ENCODE data around the gene NOL4L. TPM values are rescaled to one million over a fixed set of nuclear protein-coding genes. Genes with fewer than 3 reads are reported as not detected.
"Not testable (repeated sequence)": the region's sequence is repeated elsewhere in the genome, so short reads cannot be mapped to it uniquely, and the experiment has no call there.

Gene NOL4L
- total and polyA plus RNA-seq, 12 donors = 1.5 to 10.1 (median 5.1) TPM

DNA sequence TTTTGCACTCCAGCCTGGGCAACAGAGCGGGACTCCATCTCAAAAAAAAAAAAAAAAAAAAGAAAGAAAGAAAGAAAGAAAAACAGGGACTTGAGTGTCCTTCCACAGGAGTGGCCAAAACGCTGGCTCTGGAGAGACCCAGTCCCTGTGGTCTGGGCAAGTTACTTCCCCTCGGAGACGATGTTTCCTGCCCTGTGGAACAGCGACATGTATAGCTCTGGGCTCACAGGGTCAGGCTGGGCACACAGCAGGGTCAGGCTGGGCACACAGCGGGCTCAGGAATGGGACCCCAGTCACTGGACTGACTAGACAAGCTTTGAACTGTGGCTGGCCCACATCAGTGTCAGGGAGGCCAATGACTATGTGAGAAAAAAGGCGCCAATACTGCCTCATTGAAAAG, 116.3 kb downstream of the NOL4L start:
- Histone ChIP-seq H3K27ac (peak overlapping the region in 8 of 10 donors; percentile 67 to 94 (median 84)), H3K9me3 (no peaks in the 10 kb centered on the region), H3K27me3 (no peaks in the 10 kb centered on the region), H3K36me3 (peaks cover 0 to 18% (median 0%) of the 10 kb centered on the region in 9 donors), H3K4me1 (peaks cover 17 to 95% (median 72%) of the 10 kb centered on the region in 9 donors), H3K4me3 (no peak overlapping the region)
- DNase-seq (peak in 1 of 2 donors; percentile 4), ATAC-seq (no peak)
- intact Hi-C loops (cut with DNase I) = loop anchor here in 1 of 10 donors (10.0 kb wide), 1 partner anchor 264 kb away; the partner anchor contains the start of genes PLAGL2 and POFUT1
- WGBS, 2 donors = 80 to 88% methylated on average over 7 of the region's 7 CpGs
- TF ChIP-seq, protein P1, sequence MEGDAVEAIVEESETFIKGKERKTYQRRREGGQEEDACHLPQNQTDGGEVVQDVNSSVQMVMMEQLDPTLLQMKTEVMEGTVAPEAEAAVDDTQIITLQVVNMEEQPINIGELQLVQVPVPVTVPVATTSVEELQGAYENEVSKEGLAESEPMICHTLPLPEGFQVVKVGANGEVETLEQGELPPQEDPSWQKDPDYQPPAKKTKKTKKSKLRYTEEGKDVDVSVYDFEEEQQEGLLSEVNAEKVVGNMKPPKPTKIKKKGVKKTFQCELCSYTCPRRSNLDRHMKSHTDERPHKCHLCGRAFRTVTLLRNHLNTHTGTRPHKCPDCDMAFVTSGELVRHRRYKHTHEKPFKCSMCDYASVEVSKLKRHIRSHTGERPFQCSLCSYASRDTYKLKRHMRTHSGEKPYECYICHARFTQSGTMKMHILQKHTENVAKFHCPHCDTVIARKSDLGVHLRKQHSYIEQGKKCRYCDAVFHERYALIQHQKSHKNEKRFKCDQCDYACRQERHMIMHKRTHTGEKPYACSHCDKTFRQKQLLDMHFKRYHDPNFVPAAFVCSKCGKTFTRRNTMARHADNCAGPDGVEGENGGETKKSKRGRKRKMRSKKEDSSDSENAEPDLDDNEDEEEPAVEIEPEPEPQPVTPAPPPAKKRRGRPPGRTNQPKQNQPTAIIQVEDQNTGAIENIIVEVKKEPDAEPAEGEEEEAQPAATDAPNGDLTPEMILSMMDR (IDR thresholded peaks at IDR 0.05) = no peak

DNA sequence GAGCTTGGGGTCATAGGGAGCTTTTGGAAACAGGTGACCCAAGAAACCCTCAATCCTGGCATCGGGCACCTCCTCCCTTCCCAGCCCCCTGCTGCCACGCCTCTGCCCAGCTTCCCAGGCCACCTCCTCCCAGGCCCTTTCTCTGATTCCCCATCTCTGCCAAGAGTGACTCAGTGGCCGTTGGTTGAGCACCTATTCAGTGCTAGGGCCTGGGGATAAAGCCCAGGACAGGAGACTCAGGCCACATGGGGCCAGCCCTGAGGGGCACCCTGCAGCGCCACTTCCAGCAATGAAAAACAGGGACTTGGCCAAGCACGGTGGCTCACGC, 116.9 kb downstream of the NOL4L start:
- H3K4me1 ChIP-seq = peaks cover 15 to 95% (median 66%) of the 10 kb centered on the region in 9 donors
- 90 to 96% methylated on average over 6 of the region's 6 CpGs for WGBS, 2 donors

GRCh38 chr20:32467506-32468312, 117.4 kb downstream of the NOL4L start:
- Histone ChIP-seq H3K36me3 (peaks cover 0 to 11% (median 0%) of the 10 kb centered on the region in 9 donors), H3K4me3 (no peak overlapping the region), H3K4me1 (peaks cover 15 to 95% (median 62%) of the 10 kb centered on the region in 9 donors), H3K27ac (peak overlapping the region in 7 of 10 donors; percentile 26 to 94 (median 54)), H3K9me3 (no peaks in the 10 kb centered on the region), H3K27me3 (no peaks in the 10 kb centered on the region)
- no peak for ATAC-seq
- TF ChIP-seq, protein P1 (IDR thresholded peaks at IDR 0.05) = no peak
- WGBS, 2 donors = 91 to 92% methylated on average over 12 of the region's 12 CpGs
- intact Hi-C loops (cut with DNase I) = loop anchor here in 1 of 10 donors (10.0 kb wide), 1 partner anchor 263 kb away; the partner anchor contains the start of genes PLAGL2 and POFUT1
- DNase-seq = no peak

More for the DNA sequence above, 116.9 kb downstream of the NOL4L start:
- DNase-seq (peak in 1 of 2 donors; percentile 2), ATAC-seq (no peak)
- H3K36me3 ChIP-seq = peaks cover 0 to 16% (median 0%) of the 10 kb centered on the region in 9 donors
- intact Hi-C loops (cut with DNase I) = loop anchor here in 1 of 10 donors (10.0 kb wide), 1 partner anchor 263 kb away; the partner anchor contains the start of genes PLAGL2 and POFUT1
- no peak overlapping the region for H3K4me3 ChIP-seq
- TF ChIP-seq, protein P1 (IDR thresholded peaks at IDR 0.05) = no peak
- H3K27me3 ChIP-seq = no peaks in the 10 kb centered on the region
- H3K27ac ChIP-seq = peak overlapping the region in 7 of 10 donors; percentile 22 to 94 (median 50)
- H3K9me3 ChIP-seq = no peaks in the 10 kb centered on the region

DNA sequence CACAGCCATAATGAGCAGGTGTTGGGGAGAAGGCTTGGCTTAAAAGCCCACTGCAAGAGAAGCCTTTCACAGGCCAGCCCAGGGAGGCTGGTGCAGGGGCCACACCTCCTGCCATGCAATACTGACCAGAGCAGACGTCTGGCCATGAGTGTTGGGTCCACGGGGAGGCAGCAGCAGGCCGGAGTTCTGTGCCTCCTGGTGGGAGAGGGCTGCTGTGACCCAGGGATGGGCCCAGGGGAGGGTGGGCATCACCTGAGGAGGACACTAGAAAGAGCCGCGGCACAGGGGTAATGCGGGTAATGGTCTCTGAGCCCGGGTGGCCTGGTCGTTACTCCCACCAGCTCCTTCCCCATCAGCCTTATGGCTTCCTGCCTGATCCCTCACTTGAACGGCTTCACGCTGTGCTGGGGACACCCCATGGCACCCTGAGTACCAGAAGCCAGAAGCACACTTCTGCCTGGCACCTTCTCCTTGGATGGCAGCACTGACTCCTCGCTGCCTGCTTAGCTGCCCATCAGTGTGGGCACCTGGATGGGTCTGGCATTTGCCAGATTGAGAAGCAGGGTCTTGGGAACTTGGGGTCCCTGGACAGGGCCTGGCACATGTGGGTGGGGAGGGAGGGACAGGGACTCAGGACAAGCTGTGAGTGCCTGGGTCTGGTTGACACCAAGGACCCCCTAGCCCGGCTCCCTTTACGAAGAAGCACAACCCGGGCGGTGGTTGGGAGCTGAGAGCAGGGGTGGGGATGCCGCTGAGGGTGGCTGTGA, 118.2 kb downstream of the NOL4L start:
- Histone ChIP-seq H3K9me3 (no peaks in the 10 kb centered on the region), H3K27ac (peak overlapping the region in 8 of 10 donors; percentile 7 to 94 (median 58)), H3K27me3 (no peaks in the 10 kb centered on the region), H3K4me3 (no peak overlapping the region), H3K36me3 (peaks cover 0 to 9% (median 0%) of the 10 kb centered on the region in 9 donors), H3K4me1 (peaks cover 15 to 90% (median 58%) of the 10 kb centered on the region in 9 donors)
- TF ChIP-seq, protein P1 (IDR thresholded peaks at IDR 0.05) = no peak
- WGBS, 2 donors = 76 to 78% methylated on average over 16 of the region's 16 CpGs
- ATAC-seq (no peak), DNase-seq (no peak)
- intact Hi-C loops (cut with DNase I) = loop anchor here in 1 of 10 donors (10.0 kb wide), 1 partner anchor 262 kb away; the partner anchor contains the start of genes PLAGL2 and POFUT1

DNA sequence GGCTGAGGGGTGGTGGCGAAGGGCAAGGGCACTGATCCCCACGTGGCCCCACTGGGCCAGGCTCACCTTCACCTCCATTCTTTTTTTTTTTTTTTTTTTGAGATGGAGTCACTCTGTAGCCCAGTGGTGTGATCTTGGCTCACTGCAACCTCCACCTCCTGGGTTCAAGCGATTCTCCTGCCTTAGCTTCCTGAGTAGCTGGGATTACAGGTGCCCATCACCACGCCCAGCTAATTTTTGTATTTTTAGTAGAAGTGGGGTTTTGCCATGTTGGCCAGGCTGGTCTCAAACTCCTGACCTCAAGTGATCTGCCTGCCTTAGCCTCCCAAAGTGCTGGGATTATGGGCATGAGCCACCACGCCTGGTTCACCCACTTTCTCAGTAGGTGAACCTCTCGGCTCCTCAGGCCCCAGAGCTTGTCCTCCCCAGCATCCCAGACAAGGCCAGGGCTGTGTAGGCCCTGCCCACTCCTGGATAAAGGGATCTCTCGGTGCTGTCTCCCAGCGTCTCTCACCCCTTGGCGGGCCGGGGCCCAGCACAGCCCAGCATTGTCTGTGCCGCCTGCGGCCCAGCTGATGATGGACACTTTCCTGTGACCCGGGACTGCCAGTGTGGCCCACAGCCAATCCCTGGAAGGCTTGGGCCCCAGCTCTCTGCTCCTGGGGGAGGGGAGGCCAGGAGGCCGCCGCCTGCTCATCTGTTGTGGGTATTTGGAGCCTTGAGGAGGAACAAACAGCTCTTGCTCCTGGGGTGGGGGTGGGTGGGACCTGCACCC, 119.0 kb downstream of the NOL4L start:
- H3K4me1 ChIP-seq = peaks cover 15 to 83% (median 58%) of the 10 kb centered on the region in 9 donors
- H3K9me3 ChIP-seq, H3K36me3 ChIP-seq, H3K27me3 ChIP-seq, H3K4me3 ChIP-seq: not testable (repeated sequence)
- peak overlapping the region in 9 of 10 donors; percentile 38 to 94 (median 62) for H3K27ac ChIP-seq
- 71 to 72% methylated on average over 15 of the region's 15 CpGs for WGBS, 2 donors
- intact Hi-C loops (cut with DNase I) = loop anchor here in 2 of 10 donors (2.0 to 10.0 kb wide), 2 partner anchors 55 to 261 kb away; partner anchors contain the start of genes PLAGL2 (in 1 of the 2) and POFUT1 (in 1 of the 2)
- DNase-seq (peak in 1 of 2 donors; percentile 51), ATAC-seq (peak in 3 of 8 donors; percentile 9 to 13 (median 10))
